ENCODE data around the gene SLC31A1.

The SLC31A1 gene

DNA sequence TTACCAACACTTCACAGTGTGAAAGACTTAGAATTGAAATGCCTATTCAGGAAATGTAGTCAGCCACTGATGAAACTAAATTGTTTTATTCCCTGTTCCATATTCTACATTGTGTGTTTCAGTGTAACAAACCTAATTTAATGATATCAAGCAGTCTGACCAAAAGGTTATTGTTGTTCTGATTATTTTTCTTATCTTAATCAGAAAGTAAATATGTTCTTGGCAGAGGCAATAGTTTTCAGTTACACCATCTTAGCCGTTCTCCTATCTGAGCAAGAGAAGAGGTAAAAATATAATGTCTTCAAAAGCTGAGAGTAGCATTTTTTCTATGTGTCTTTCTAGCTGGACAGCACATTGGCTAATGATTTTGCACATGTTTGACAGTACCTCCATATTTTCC is 36.9 kb downstream of the SLC31A1 start:
- no peak overlapping the region for H3K4me3 ChIP-seq (ENCODE audit: low read depth, low read length)
- no peak for TF ChIP-seq CTCF (IDR thresholded peaks at IDR 0.05; ENCODE audit: borderline replicate concordance, insufficient read depth, low read depth, low read length)

- TF ChIP-seq CTCF (IDR thresholded peaks at IDR 0.05; ENCODE audit: borderline replicate concordance, insufficient read depth, low read depth, low read length): no peak
- H3K4me3 ChIP-seq (ENCODE audit: low read depth, low read length): no peak overlapping the region
These were observed 40.8 kb downstream of the SLC31A1 start for GRCh38 chr9:113261917-113262671.

DNA sequence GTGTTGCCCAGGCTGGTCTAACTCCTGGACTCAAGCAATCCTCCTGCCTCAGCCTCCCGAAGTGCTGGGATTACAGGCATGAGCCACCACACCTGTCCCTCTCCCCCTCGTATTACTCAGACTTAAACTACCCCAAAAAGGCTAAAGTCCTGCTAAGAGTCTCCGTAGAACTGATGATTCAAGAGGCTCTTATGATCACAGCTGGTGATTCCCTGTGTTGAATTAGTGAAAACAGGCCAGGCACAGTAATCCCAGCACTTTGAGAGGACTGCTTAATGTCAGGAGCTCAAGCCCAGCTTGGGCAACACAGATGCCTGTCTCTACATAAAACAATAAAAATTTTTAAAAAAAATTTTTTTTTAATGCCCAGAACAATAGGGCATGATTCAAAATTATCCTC is 44.8 kb downstream of the SLC31A1 start:
- no peak overlapping the region for H3K4me3 ChIP-seq (ENCODE audit: low read depth, low read length)
- TF ChIP-seq CTCF (IDR thresholded peaks at IDR 0.05; ENCODE audit: borderline replicate concordance, insufficient read depth, low read depth, low read length): no peak

GRCh38 chr9:113267911-113268566 is 46.7 kb downstream of the SLC31A1 start:
- H3K4me3 ChIP-seq (ENCODE audit: low read depth, low read length): no peak overlapping the region
- no peak for TF ChIP-seq CTCF (IDR thresholded peaks at IDR 0.05; ENCODE audit: borderline replicate concordance, insufficient read depth, low read depth, low read length)

- H3K4me3 ChIP-seq (ENCODE audit: low read depth, low read length): no peak overlapping the region
- TF ChIP-seq CTCF (IDR thresholded peaks at IDR 0.05; ENCODE audit: borderline replicate concordance, insufficient read depth, low read depth, low read length): no peak
These were observed 48.0 kb downstream of the SLC31A1 start for GRCh38 chr9:113269355-113269754.

- no peak for TF ChIP-seq CTCF (IDR thresholded peaks at IDR 0.05; ENCODE audit: borderline replicate concordance, insufficient read depth, low read depth, low read length)
- no peak overlapping the region for H3K4me3 ChIP-seq (ENCODE audit: low read depth, low read length)
These were observed 48.5 kb downstream of the SLC31A1 start for GRCh38 chr9:113269871-113270270.

Data from GM12875 (cell line).